Upper lobe of left lung (tissue), 6 donors: Measurements from ENCODE around the gene CCNY. TPM values are rescaled to one million over a fixed set of nuclear protein-coding genes. Genes with fewer than 3 reads are reported as not detected.

Experiments
- ATAC-seq, 2 donors: fragments of 200-7000 bp; cut with Tn5 transposase; one replicate each; pipeline ENCODE4 v1.9.1; 2022; ENCODE audit warnings: mild to moderate bottlenecking in 2 of 2, moderate library complexity in 2 of 2; ENCODE audit not compliant: low FRiP score in 2 of 2
- DNase-seq, 2 donors: peaks; one replicate each; pipeline ENCODE4 v3.0.0-alpha.2; 2019 to 2020
- H3K27ac ChIP-seq, 4 donors: fragments of 200-600 bp; sonication (generic); one replicate each; pipeline ENCODE4 v1.5.1; 2016 to 2019
- H3K27me3 ChIP-seq, 4 donors: fragments of 200-600 bp; sonication (generic); one replicate each; pipeline ENCODE4 v1.5.1; 2017 to 2019
- H3K36me3 ChIP-seq, 4 donors: fragments of 200-600 bp; sonication (generic); one replicate each; pipeline ENCODE4 v1.5.1; 2016 to 2019
- H3K4me1 ChIP-seq, 4 donors: fragments of 200-600 bp; sonication (generic); one replicate each; pipeline ENCODE4 v1.5.1; 2018 to 2019
- H3K4me3 ChIP-seq, 4 donors: fragments of 200-600 bp; sonication (generic); one replicate each; pipeline ENCODE4 v1.5.1; 2017 to 2019; ENCODE audit warnings: mild to moderate bottlenecking in 2 of 4, moderate library complexity in 1 of 4
- H3K9me3 ChIP-seq, 4 donors: fragments of 200-600 bp; sonication (generic); one replicate each; pipeline ENCODE4 v1.5.1; 2018 to 2019
- CTCF ChIP-seq, 6 experiments: fragments of 450-650 bp in 4 of 6; fragments of 200-600 bp in 2 of 6; sonication (generic) in 2 of 6; IDR thresholded peaks; one replicate each; pipeline ENCODE4 v1.5.1; 2016 to 2019; ENCODE audit warnings: antibody characterized with exemption in 6 of 6
- EP300 ChIP-seq, 4 donors: sonication (generic); formaldehyde crosslinking; IDR thresholded peaks; one replicate each; pipeline ENCODE4 v1.5.1; 2017; ENCODE audit warnings: antibody characterized with exemption in 4 of 4, control low read depth in 2 of 4
- POLR2A ChIP-seq, 4 donors: fragments of 450-650 bp; IDR thresholded peaks; one replicate each; pipeline ENCODE4 v1.5.1; 2016 to 2017; ENCODE audit warnings: antibody characterized with exemption in 4 of 4, mild to moderate bottlenecking in 2 of 4
- POLR2AphosphoS5 ChIP-seq, 2 donors: sonication (generic); formaldehyde crosslinking; IDR thresholded peaks; one replicate each; pipeline ENCODE4 v1.5.1; 2017; ENCODE audit warnings: antibody characterized with exemption in 2 of 2
- WGBS, 2 donors: methylation state at CpG; one replicate each; pipeline ENCODE4 v1.1.5; 2017 to 2018; 5-methylcytosine and 5-hydroxymethylcytosine counted together
- total RNA-seq, 6 donors: library from RNA; depleted of rRNA in 4 of 6; stranded (reverse); fragments of >200 nt in 4 of 6; gene quantifications; one replicate each; pipeline versions ENCODE4 v1.1.0 to v1.2.1, GENCODE V29; 2016 to 2021
- donor health status: DM: no; HTN: no; CAD: no; lungs with moderate emphysema.
- donor health status: DM: no; HTN: yes; CAD: no; lungs with severe emphysema.

CCNY gene
- total RNA-seq, 6 donors from 2014 or later: 22.0 to 80.8 (median 52.5) TPM

- DNase-seq (no peak), ATAC-seq (no peak)
- TF ChIP-seq POLR2AphosphoS5 (IDR thresholded peaks at IDR 0.05): no peak
- TF ChIP-seq POLR2A (IDR thresholded peaks at IDR 0.05): no peak
- no peak for TF ChIP-seq CTCF (IDR thresholded peaks at IDR 0.05)
- no peak for TF ChIP-seq EP300 (IDR thresholded peaks at IDR 0.05)
- Histone ChIP-seq H3K27ac (no peak overlapping the region), H3K9me3 (peaks cover 0 to 4% (median 0%) of the 10 kb centered on the region in 4 donors), H3K36me3 (peaks cover 0 to 40% (median 8%) of the 10 kb centered on the region in 4 donors), H3K27me3 (no peaks in the 10 kb centered on the region), H3K4me1 (no peaks in the 10 kb centered on the region), H3K4me3 (no peak overlapping the region)
- WGBS, 2 donors: 86 to 94% methylated on average over 9 of the region's 9 CpGs
Observed at GRCh38 chr10:35575640-35576039, 239.3 kb downstream of the CCNY start.

GRCh38 chr10:35576730-35577129 lies 240.4 kb downstream of the CCNY start:
- Histone ChIP-seq H3K36me3 (peaks cover 0 to 35% (median 8%) of the 10 kb centered on the region in 4 donors), H3K4me3 (no peak overlapping the region), H3K27ac (no peak overlapping the region), H3K4me1 (no peaks in the 10 kb centered on the region), H3K27me3 (no peaks in the 10 kb centered on the region), H3K9me3 (peaks cover 0 to 4% (median 0%) of the 10 kb centered on the region in 4 donors)
- DNase-seq (no peak), ATAC-seq (no peak)
- TF ChIP-seq CTCF (IDR thresholded peaks at IDR 0.05) (no peak), EP300 (IDR thresholded peaks at IDR 0.05) (no peak), POLR2A (IDR thresholded peaks at IDR 0.05) (no peak), POLR2AphosphoS5 (IDR thresholded peaks at IDR 0.05) (no peak)
- 91 to 100% methylated on average over 3 of the region's 3 CpGs for WGBS, 2 donors

GRCh38 chr10:35577926-35578617 lies 241.8 kb downstream of the CCNY start:
- no peak overlapping the region for H3K27ac ChIP-seq
- ATAC-seq (peak in 1 of 2 donors; percentile 90), DNase-seq (no peak)
- TF ChIP-seq POLR2A (IDR thresholded peaks at IDR 0.05): no peak
- no peak for TF ChIP-seq POLR2AphosphoS5 (IDR thresholded peaks at IDR 0.05)
- no peak for TF ChIP-seq EP300 (IDR thresholded peaks at IDR 0.05)
- no peak for TF ChIP-seq CTCF (IDR thresholded peaks at IDR 0.05)
- WGBS, 2 donors: 58 to 67% methylated on average over 7 of the region's 7 CpGs
- no peak overlapping the region for H3K4me3 ChIP-seq
- H3K36me3 ChIP-seq: peaks cover 0 to 23% (median 8%) of the 10 kb centered on the region in 4 donors
- H3K9me3 ChIP-seq: peaks cover 0 to 4% (median 0%) of the 10 kb centered on the region in 4 donors
- no peaks in the 10 kb centered on the region for H3K27me3 ChIP-seq
- no peaks in the 10 kb centered on the region for H3K4me1 ChIP-seq

- peaks cover 0 to 20% (median 8%) of the 10 kb centered on the region in 4 donors for H3K36me3 ChIP-seq
- H3K4me1 ChIP-seq: no peaks in the 10 kb centered on the region
- peaks cover 0 to 4% (median 0%) of the 10 kb centered on the region in 4 donors for H3K9me3 ChIP-seq
- no peak for TF ChIP-seq EP300 (IDR thresholded peaks at IDR 0.05)
- peak in 1 of 2 donors; percentile 39 for ATAC-seq
- no peak for DNase-seq
- no peaks in the 10 kb centered on the region for H3K27me3 ChIP-seq
- 81 to 89% methylated on average over 4 of the region's 4 CpGs for WGBS, 2 donors
- H3K27ac ChIP-seq: no peak overlapping the region
- H3K4me3 ChIP-seq: no peak overlapping the region
Observed at GRCh38 chr10:35578618-35578956, 242.3 kb downstream of the CCNY start.

- Histone ChIP-seq H3K4me3 (no peak overlapping the region), H3K9me3 (peaks cover 0 to 4% (median 0%) of the 10 kb centered on the region in 4 donors), H3K36me3 (peaks cover 0 to 14% (median 8%) of the 10 kb centered on the region in 4 donors), H3K27me3 (no peaks in the 10 kb centered on the region), H3K4me1 (no peaks in the 10 kb centered on the region), H3K27ac (no peak overlapping the region)
- TF ChIP-seq POLR2AphosphoS5 (IDR thresholded peaks at IDR 0.05) (no peak), EP300 (IDR thresholded peaks at IDR 0.05) (no peak), POLR2A (IDR thresholded peaks at IDR 0.05) (no peak), CTCF (IDR thresholded peaks at IDR 0.05) (no peak)
- 88 to 97% methylated on average over 3 of the region's 3 CpGs for WGBS, 2 donors
- no peak for ATAC-seq
- no peak for DNase-seq
Observed at GRCh38 chr10:35579116-35579515, 242.8 kb downstream of the CCNY start.
